GM12878 (cell line): ENCODE results near the gene RYR2. TPM values are rescaled to one million over a fixed set of nuclear protein-coding genes. Genes with fewer than 3 reads are reported as not detected.

Experiments
- ATAC-seq: fragments of 200-7000 bp; cut with Tn5 transposase; 3 replicates; pipeline ENCODE4 v1.9.1; 2020; ENCODE audit warnings: mild to moderate bottlenecking, moderate library complexity
- BruUV-seq: library from RNA; stranded (reverse); fragments of 400-500 nt; replicated peaks from 2 replicates; lab custom pipeline; 2021; lab: Mats Ljungman, UMichigan
- CTCF ChIA-PET: fragments of 300-600 bp; sonication (Branson Sonifier 250); formaldehyde crosslinking; extraction: SDS; loops from one replicate; lab custom pipeline; 2021; ENCODE audit warnings: inconsistent platforms; lab: Yijun Ruan, JAX
- POLR2A ChIA-PET: fragments of 350-600 bp; formaldehyde crosslinking; extraction: SDS; loops from one replicate; lab custom pipeline; 2021; ENCODE audit warnings: inconsistent platforms; lab: Charles Lee
- RAD21 ChIA-PET: fragments of 300-600 bp; sonication (Branson Sonifier 250); formaldehyde crosslinking; loops from one replicate; lab custom pipeline; 2023; ENCODE audit warnings: antibody characterized with exemption; ENCODE audit not compliant: unreplicated experiment; lab: Charles Lee
- SMC1A ChIA-PET: fragments of 300-600 bp; sonication (Branson Sonifier 250); formaldehyde crosslinking; loops from one replicate; lab custom pipeline; 2023; ENCODE audit not compliant: unreplicated experiment, uncharacterized antibody; lab: Charles Lee
- DNase-seq: peaks from one replicate; pipeline ENCODE4 v3.0.0-alpha.2; 2011; ENCODE audit warnings: low read depth, low spot score
- FAIRE-seq: peaks from 3 replicates; lab custom pipeline; 2011; peaks lifted over from hg19 to GRCh38; lab: Jason Lieb, UNC
- H2AFZ ChIP-seq: 2 replicates; pipeline ENCODE4 v1.6.0; 2011; ENCODE audit warnings: low read depth, low read length, control low read depth; ENCODE audit not compliant: control insufficient read depth
- H3K27ac ChIP-seq: 2 replicates; pipeline ENCODE4 v1.5.1; 2011; ENCODE audit warnings: control low read depth; ENCODE audit not compliant: control insufficient read depth, insufficient read depth
- H3K27me3 ChIP-seq, 2 experiments: replicated peaks in 1 of 2; 2 replicates each; pipeline versions ENCODE4 v1.6.0 to v1.6.1; 2011; ENCODE audit warnings: low read length in 1 of 2; ENCODE audit not compliant: control insufficient read depth in 2 of 2, insufficient read depth in 2 of 2
- H3K36me3 ChIP-seq, 2 experiments: 2 replicates each; pipeline ENCODE4 v1.5.1; 2011; ENCODE audit warnings: low read length in 1 of 2; ENCODE audit not compliant: control insufficient read depth in 2 of 2, insufficient read depth in 2 of 2
- H3K4me1 ChIP-seq: 2 replicates; pipeline ENCODE4 v1.6.1; 2011; ENCODE audit warnings: mild to moderate bottlenecking, low read length, moderate library complexity, mixed read lengths; ENCODE audit not compliant: control insufficient read depth, insufficient read depth
- H3K4me2 ChIP-seq: 2 replicates; pipeline ENCODE4 v1.6.0; 2011; ENCODE audit warnings: control low read depth; ENCODE audit not compliant: control insufficient read depth, insufficient read depth
- H3K4me3 ChIP-seq: fragments of 200-600 bp; sonication (generic); 2 replicates; pipeline ENCODE4 v1.5.1; 2016
- H3K79me2 ChIP-seq: 2 replicates; pipeline ENCODE4 v1.6.0; 2011; ENCODE audit warnings: low read length; ENCODE audit not compliant: control insufficient read depth, insufficient read depth
- H3K9ac ChIP-seq: 2 replicates; pipeline ENCODE4 v1.8.0; 2011; ENCODE audit warnings: low read length, control low read depth, mixed read lengths; ENCODE audit not compliant: control insufficient read depth, insufficient read depth
- H3K9me3 ChIP-seq: replicated peaks from 3 replicates; pipeline ENCODE4 v1.5.1; 2011; ENCODE audit warnings: mild to moderate bottlenecking, low read length; ENCODE audit not compliant: control insufficient read depth, insufficient read depth
- H4K20me1 ChIP-seq: 2 replicates; pipeline ENCODE4 v1.6.0; 2011; ENCODE audit not compliant: control insufficient read depth, insufficient read depth
- BACH1 ChIP-seq: fragments of 450-650 bp; IDR thresholded peaks from 2 replicates; pipeline ENCODE4 v1.6.1; 2017; ENCODE audit warnings: mild to moderate bottlenecking, borderline replicate concordance
- CHD2 ChIP-seq: IDR thresholded peaks from 2 replicates; pipeline ENCODE4 v1.6.1; 2011; ENCODE audit warnings: low read depth, low read length, improper control_type of control experiment, borderline replicate concordance
- CREB1 ChIP-seq: IDR thresholded peaks from 2 replicates; pipeline ENCODE4 v1.6.1; 2012; ENCODE audit warnings: low read depth, mild to moderate bottlenecking, inconsistent platforms
- ETV6 ChIP-seq, 2 experiments: fragments of 450-650 bp in 1 of 2; IDR thresholded peaks in 1 of 2; conservative IDR thresholded peaks in 1 of 2; 2 replicates each; pipeline ENCODE4 v1.6.1; 2014; ENCODE audit warnings: antibody characterized with exemption in 1 of 2, borderline replicate concordance in 1 of 2, low read depth in 1 of 2, mild to moderate bottlenecking in 1 of 2, moderate library complexity in 1 of 2
- KLF5 ChIP-seq: fragments of 450-650 bp; IDR thresholded peaks from 2 replicates; pipeline ENCODE4 v1.6.1; 2014; ENCODE audit warnings: mild to moderate bottlenecking; ENCODE audit not compliant: partially characterized antibody
- NKRF ChIP-seq: fragments of 450-650 bp; conservative IDR thresholded peaks from 2 replicates; pipeline ENCODE4 v1.6.1; 2017; ENCODE audit warnings: mild to moderate bottlenecking, moderate library complexity
- RB1 ChIP-seq: fragments of 450-650 bp; formaldehyde crosslinking; IDR thresholded peaks from 2 replicates; pipeline ENCODE4 v1.6.1; 2017; ENCODE audit warnings: mild to moderate bottlenecking, borderline replicate concordance
- SMARCA5 ChIP-seq: fragments of 450-650 bp; IDR thresholded peaks from 2 replicates; pipeline ENCODE4 v1.6.1; 2017; ENCODE audit warnings: mild to moderate bottlenecking
- WGBS: methylation state at CpG from one replicate; pipeline ENCODE4 v1.1.6; 2016; ENCODE audit warnings: low lambda C conversion rate; ENCODE audit not compliant: insufficient replicate concordance, insufficient coverage; ENCODE audit errors: missing lambda C conversion rate; 5-methylcytosine and 5-hydroxymethylcytosine counted together
- in situ Hi-C: fragments of 300-500 bp; cut with MboI; formaldehyde crosslinking; loops from 9 replicates; pipeline ENCODE4 v1.14.3; 2018; ENCODE audit warnings: mixed read lengths
- intact Hi-C: fragments of 100-400 bp; cut with micrococcal nuclease; formaldehyde crosslinking; loops from one replicate; pipeline ENCODE4 v1.14.2; 2022; ENCODE audit not compliant: unreplicated experiment
- polyA plus RNA-seq, 11 experiments: library from polyadenylated mRNA; depleted of rRNA in 4 of 11; unstranded in 6 of 11; stranded (reverse) in 5 of 11; fragments of >200 nt; fragmentation: Nextera tagmentation in 4 of 11; fragmentation: Illumina TruSeq in 1 of 11; extraction: Ambion mirVana in 4 of 11; extraction: Trizol in 1 of 11; gene quantifications; 1 replicate in 1 of 11; 2 replicates in 10 of 11; pipeline versions ENCODE4 v1.2.1 to v1.2.3, GENCODE V29; 2011 to 2016; ENCODE audit warnings: inconsistent platforms in 2 of 11, missing spikeins in 2 of 11, low read depth in 1 of 11
- total RNA-seq, 4 experiments: library from RNA; depleted of rRNA in 3 of 4; stranded (reverse); fragments of >200 nt in 3 of 4; fragmentation: Illumina TruSeq in 1 of 4; extraction: Trizol in 1 of 4; gene quantifications; 2 replicates each; pipeline versions ENCODE4 v1.2.1 to v1.2.3, GENCODE V29; 2013 to 2021
- TF ChIP-seq, protein P1 (sequence below): IDR thresholded peaks from 2 replicates; pipeline ENCODE4 v1.6.1; 2012; ENCODE audit warnings: mild to moderate bottlenecking, low read depth, low read length
- TF ChIP-seq, protein P2 (sequence below): fragments of 450-650 bp; IDR thresholded peaks from 2 replicates; pipeline ENCODE4 v1.6.1; 2018; ENCODE audit warnings: mild to moderate bottlenecking, low read depth, moderate library complexity; ENCODE audit not compliant: partially characterized antibody

Gene RYR2
- total and polyA plus RNA-seq, 10 of the 15 experiments (the other 5 are each of a cell fraction or from before 2014, with no cell fraction given), result 0.01 to 0.04 TPM; not detected in 8

- Histone ChIP-seq H3K4me1 (no peaks in the 10 kb centered on the region), H2AFZ (no peak overlapping the region), H3K27ac (no peak overlapping the region), H3K27me3 (no peaks in the 10 kb centered on the region), H3K36me3 (no peaks in the 10 kb centered on the region), H3K79me2 (no peaks in the 10 kb centered on the region), H3K9me3 (no peaks in the 10 kb centered on the region), H4K20me1 (no peaks in the 10 kb centered on the region), H3K4me2 (no peak overlapping the region), H3K9ac (no peak overlapping the region), H3K4me3 (no peak overlapping the region)
- no peak for ATAC-seq
- no TSS peak for BruUV-seq
- intact Hi-C loops, result loop anchor here (5.0 kb wide), 1 partner anchor 49 kb away; no protein-coding TSS in a partner anchor
- in situ Hi-C loops, result no loop called here
- ChIA-PET CTCF (interaction anchor here (0.6 to 1.3 kb wide), 2 partner anchors 28 to 92 kb away, joined by 3 to 5 read pairs; no protein-coding TSS in a partner anchor), RAD21 (no interaction called here), SMC1A (no interaction called here)
- 0% methylated on average over 1 of the region's 1 CpG for WGBS
- no peak for DNase-seq
- no peak for FAIRE-seq
- TF ChIP-seq CHD2, result no peak
- TF ChIP-seq ETV6 (conservative IDR thresholded peaks at IDR 0.05 in 1 of 2, IDR thresholded peaks at IDR 0.05 in 1 of 2; ENCODE audit: borderline replicate concordance in 1 of 2, low read depth in 1 of 2), result no peak
- TF ChIP-seq, protein P1, sequence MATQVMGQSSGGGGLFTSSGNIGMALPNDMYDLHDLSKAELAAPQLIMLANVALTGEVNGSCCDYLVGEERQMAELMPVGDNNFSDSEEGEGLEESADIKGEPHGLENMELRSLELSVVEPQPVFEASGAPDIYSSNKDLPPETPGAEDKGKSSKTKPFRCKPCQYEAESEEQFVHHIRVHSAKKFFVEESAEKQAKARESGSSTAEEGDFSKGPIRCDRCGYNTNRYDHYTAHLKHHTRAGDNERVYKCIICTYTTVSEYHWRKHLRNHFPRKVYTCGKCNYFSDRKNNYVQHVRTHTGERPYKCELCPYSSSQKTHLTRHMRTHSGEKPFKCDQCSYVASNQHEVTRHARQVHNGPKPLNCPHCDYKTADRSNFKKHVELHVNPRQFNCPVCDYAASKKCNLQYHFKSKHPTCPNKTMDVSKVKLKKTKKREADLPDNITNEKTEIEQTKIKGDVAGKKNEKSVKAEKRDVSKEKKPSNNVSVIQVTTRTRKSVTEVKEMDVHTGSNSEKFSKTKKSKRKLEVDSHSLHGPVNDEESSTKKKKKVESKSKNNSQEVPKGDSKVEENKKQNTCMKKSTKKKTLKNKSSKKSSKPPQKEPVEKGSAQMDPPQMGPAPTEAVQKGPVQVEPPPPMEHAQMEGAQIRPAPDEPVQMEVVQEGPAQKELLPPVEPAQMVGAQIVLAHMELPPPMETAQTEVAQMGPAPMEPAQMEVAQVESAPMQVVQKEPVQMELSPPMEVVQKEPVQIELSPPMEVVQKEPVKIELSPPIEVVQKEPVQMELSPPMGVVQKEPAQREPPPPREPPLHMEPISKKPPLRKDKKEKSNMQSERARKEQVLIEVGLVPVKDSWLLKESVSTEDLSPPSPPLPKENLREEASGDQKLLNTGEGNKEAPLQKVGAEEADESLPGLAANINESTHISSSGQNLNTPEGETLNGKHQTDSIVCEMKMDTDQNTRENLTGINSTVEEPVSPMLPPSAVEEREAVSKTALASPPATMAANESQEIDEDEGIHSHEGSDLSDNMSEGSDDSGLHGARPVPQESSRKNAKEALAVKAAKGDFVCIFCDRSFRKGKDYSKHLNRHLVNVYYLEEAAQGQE, result no peak
- no peak for TF ChIP-seq RB1
- no peak for TF ChIP-seq CREB1
- TF ChIP-seq NKRF, result no peak
- TF ChIP-seq, protein P2, sequence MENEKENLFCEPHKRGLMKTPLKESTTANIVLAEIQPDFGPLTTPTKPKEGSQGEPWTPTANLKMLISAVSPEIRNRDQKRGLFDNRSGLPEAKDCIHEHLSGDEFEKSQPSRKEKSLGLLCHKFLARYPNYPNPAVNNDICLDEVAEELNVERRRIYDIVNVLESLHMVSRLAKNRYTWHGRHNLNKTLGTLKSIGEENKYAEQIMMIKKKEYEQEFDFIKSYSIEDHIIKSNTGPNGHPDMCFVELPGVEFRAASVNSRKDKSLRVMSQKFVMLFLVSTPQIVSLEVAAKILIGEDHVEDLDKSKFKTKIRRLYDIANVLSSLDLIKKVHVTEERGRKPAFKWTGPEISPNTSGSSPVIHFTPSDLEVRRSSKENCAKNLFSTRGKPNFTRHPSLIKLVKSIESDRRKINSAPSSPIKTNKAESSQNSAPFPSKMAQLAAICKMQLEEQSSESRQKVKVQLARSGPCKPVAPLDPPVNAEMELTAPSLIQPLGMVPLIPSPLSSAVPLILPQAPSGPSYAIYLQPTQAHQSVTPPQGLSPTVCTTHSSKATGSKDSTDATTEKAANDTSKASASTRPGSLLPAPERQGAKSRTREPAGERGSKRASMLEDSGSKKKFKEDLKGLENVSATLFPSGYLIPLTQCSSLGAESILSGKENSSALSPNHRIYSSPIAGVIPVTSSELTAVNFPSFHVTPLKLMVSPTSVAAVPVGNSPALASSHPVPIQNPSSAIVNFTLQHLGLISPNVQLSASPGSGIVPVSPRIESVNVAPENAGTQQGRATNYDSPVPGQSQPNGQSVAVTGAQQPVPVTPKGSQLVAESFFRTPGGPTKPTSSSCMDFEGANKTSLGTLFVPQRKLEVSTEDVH, result no peak
- TF ChIP-seq BACH1, result no peak
- TF ChIP-seq KLF5, result no peak
- TF ChIP-seq SMARCA5, result no peak
- TF ChIP-seq, all 136 proteins: peak for 0
- POLR2A ChIA-PET, result no interaction called here
Measured at GRCh38 chr1:237358555-237358954, 316.6 kb downstream of the RYR2 start.
